Stomach (tissue), 9 donors: ENCODE measurements around the gene FBXL16. TPM values are rescaled to one million over a fixed set of nuclear protein-coding genes. Genes with fewer than 3 reads are reported as not detected.
A peak's percentile ranks its signal among the peaks of the same experiment; 100 is the strongest.

ENCODE experiments used
- DNase-seq, 2 donors: peaks; one replicate each; pipeline versions ENCODE4 v3.0.0 to v3.0.0-alpha.2; 2013 to 2019
- H3K27ac ChIP-seq, 5 donors: fragments of 200-600 bp in 4 of 5; sonication (generic) in 4 of 5; one replicate each; pipeline ENCODE4 v1.5.1; 2013 to 2019; ENCODE audit warnings: mild to moderate bottlenecking in 1 of 5, moderate library complexity in 1 of 5
- H3K27me3 ChIP-seq, 3 donors: fragments of 200-600 bp; sonication (generic); one replicate each; pipeline ENCODE4 v1.5.1; 2017 to 2019; ENCODE audit warnings: mixed run types in 1 of 3
- H3K36me3 ChIP-seq, 4 donors: fragments of 200-600 bp; sonication (generic); 1 replicate in 3 of 4; 2 replicates in 1 of 4; pipeline ENCODE4 v1.5.1; 2016 to 2019
- H3K4me1 ChIP-seq, 4 donors: fragments of 200-600 bp; sonication (generic); one replicate each; pipeline ENCODE4 v1.5.1; 2016 to 2019
- H3K4me3 ChIP-seq, 4 donors: fragments of 200-600 bp; sonication (generic) in 3 of 4; one replicate each; pipeline ENCODE4 v1.5.1; 2016 to 2019; ENCODE audit warnings: mild to moderate bottlenecking in 1 of 4
- H3K9me3 ChIP-seq, 4 donors: fragments of 200-600 bp; sonication (generic); one replicate each; pipeline ENCODE4 v1.5.1; 2016 to 2019
- EP300 ChIP-seq: sonication (generic); formaldehyde crosslinking; IDR thresholded peaks from one replicate; pipeline ENCODE4 v1.6.1; 2017; ENCODE audit warnings: antibody characterized with exemption
- POLR2A ChIP-seq, 4 donors: fragments of 450-650 bp; IDR thresholded peaks; one replicate each; pipeline ENCODE4 v1.6.1; 2016; ENCODE audit warnings: antibody characterized with exemption in 4 of 4, control low read depth in 2 of 4, mild to moderate bottlenecking in 1 of 4, moderate library complexity in 1 of 4
- POLR2AphosphoS5 ChIP-seq, 3 donors: sonication (generic); formaldehyde crosslinking; IDR thresholded peaks; one replicate each; pipeline ENCODE4 v1.6.1; 2016; ENCODE audit warnings: antibody characterized with exemption in 3 of 3
- WGBS, 5 donors: extraction: QIAGEN DNeasy Blood & Tissue Kit in 3 of 5; methylation state at CpG; one replicate each; pipeline versions ENCODE4 v1.1.5 to v1.1.7; 2013 to 2018; 5-methylcytosine and 5-hydroxymethylcytosine counted together
- intact Hi-C: fragments of 100-400 bp; cut with DNase I; formaldehyde crosslinking; loops from one replicate; pipeline ENCODE4 v1.15.1; 2023; ENCODE audit warnings: low total_unique reads
- polyA plus RNA-seq, 3 donors: library from polyadenylated mRNA; stranded (reverse); fragments of 200-250 nt; gene quantifications; one replicate each; pipeline ENCODE4 v1.2.3, GENCODE V29; 2013
- total RNA-seq, 5 donors: library from RNA; depleted of rRNA; stranded (reverse); fragments of >200 nt; gene quantifications; one replicate each; pipeline versions ENCODE4 v1.1.0 to v1.2.3, GENCODE V29; 2014 to 2016
- TF ChIP-seq, protein P1 (sequence below), 7 experiments: fragments of 450-650 bp in 4 of 7; fragments of 200-600 bp in 3 of 7; sonication (generic) in 3 of 7; IDR thresholded peaks; one replicate each; pipeline ENCODE4 v1.5.1; 2016 to 2019; ENCODE audit warnings: antibody characterized with exemption in 7 of 7, control low read depth in 2 of 7, mild to moderate bottlenecking in 1 of 7
- donor health status: healthy with polysubstance abuse.
- donor health status: Bipolar disorder and iron deficiency.
- donor health status: healthy.

The FBXL16 gene
- total and polyA plus RNA-seq, 8 donors: 0.37 to 3.6 (median 0.72) TPM; not detected in 3

DNA sequence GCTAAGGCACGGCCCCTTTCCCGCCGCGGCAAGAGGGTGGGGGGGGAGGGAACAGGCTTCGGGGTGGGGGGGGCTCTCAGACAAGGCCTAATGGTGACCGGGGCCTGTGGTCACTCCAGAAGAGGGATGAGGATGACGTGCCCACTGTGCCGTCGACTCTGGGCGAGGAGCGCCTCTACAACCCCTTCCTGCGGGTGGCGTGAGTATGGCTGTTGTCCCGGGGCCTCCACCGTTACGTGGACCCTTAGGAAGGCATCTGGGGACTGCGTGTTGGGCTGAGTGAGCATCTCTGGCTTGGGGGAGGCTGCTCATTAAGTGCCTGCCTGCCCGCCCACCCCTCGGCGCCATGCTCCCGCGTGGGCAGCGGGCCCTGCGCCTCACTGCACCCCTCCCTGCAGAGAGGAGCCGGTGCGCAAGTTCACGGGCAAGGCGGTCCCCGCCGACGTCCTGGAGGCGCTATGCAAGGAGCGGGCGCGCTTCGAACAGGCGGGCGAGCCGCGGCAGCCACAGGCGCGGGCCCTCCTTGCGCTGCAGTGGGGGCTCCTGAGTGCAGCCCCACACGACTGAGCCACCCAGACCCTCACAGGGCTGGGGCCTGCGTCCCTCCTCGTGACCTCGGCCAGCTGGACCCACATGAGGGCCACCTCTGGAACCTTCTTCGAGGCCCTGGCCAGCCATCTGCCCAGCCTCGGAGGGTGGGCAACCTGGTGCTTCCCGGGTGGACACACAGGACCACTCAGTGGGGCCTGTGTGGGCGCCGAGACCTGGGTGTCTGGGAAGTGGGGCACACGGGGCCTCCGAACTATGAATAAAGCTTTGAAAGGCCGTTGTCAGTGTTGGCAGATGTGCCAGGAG lies 23.5 kb upstream of the FBXL16 start:
- Histone ChIP-seq H3K27me3 (peaks cover 0 to 52% (median 24%) of the 10 kb centered on the region in 3 donors), H3K9me3 (no peaks in the 10 kb centered on the region), H3K4me1 (peaks cover 31 to 38% (median 32%) of the 10 kb centered on the region in 4 donors), H3K27ac (peak overlapping the region in 2 of 5 donors; percentile 16 to 62), H3K4me3 (peak overlapping the region in 3 of 4 donors; percentile 51 to 69 (median 57)), H3K36me3 (peaks cover 15 to 46% (median 38%) of the 10 kb centered on the region in 4 donors)
- intact Hi-C loops: no loop called here
- DNase-seq: no peak
- TF ChIP-seq POLR2A (IDR thresholded peaks at IDR 0.05) (no peak), POLR2AphosphoS5 (IDR thresholded peaks at IDR 0.05) (no peak), EP300 (no peak)
- TF ChIP-seq, protein P1, sequence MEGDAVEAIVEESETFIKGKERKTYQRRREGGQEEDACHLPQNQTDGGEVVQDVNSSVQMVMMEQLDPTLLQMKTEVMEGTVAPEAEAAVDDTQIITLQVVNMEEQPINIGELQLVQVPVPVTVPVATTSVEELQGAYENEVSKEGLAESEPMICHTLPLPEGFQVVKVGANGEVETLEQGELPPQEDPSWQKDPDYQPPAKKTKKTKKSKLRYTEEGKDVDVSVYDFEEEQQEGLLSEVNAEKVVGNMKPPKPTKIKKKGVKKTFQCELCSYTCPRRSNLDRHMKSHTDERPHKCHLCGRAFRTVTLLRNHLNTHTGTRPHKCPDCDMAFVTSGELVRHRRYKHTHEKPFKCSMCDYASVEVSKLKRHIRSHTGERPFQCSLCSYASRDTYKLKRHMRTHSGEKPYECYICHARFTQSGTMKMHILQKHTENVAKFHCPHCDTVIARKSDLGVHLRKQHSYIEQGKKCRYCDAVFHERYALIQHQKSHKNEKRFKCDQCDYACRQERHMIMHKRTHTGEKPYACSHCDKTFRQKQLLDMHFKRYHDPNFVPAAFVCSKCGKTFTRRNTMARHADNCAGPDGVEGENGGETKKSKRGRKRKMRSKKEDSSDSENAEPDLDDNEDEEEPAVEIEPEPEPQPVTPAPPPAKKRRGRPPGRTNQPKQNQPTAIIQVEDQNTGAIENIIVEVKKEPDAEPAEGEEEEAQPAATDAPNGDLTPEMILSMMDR (IDR thresholded peaks at IDR 0.05): no peak
- WGBS, 5 donors: 43 to 65% (median 59%) methylated on average over 17 to 55 of the region's 55 CpGs

DNA sequence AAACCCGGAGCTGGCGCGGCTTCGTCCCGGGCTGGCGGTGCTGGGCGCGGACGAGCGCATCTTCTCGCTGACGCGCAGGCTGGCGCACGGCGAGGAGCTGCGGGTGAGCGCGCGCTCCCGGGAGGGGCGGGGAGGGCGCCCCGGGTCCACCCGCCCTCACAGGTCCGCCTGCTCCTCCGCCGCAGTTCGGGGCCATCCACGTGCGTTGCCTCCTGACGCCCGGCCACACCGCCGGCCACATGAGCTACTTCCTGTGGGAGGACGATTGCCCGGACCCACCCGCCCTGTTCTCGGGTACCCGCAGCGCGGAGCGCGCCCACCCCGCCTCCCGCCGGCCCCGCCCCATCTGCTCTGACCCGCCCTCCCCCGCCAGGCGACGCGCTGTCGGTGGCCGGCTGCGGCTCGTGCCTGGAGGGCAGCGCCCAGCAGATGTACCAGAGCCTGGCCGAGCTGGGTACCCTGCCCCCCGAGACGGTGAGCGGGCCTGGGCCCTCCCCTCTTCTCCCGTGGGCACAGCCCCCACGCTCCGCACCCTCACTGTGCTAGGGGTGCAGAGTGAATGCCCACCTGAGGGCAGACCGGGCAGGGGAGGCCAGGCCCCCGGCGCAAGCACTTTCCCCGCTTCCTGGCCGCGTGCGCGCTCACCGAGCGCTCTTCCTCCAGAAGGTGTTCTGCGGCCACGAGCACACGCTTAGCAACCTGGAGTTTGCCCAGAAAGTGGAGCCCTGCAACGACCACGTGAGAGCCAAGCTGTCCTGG lies 22.7 kb upstream of the FBXL16 start:
- DNase-seq: peak; percentile 69 to 88
- Histone ChIP-seq H3K4me3 (peak overlapping the region; percentile 48 to 69 (median 54)), H3K9me3 (no peaks in the 10 kb centered on the region), H3K4me1 (peaks cover 31 to 38% (median 32%) of the 10 kb centered on the region in 4 donors), H3K27me3 (peaks cover 0 to 52% (median 24%) of the 10 kb centered on the region in 3 donors), H3K27ac (peak overlapping the region; percentile 11 to 62 (median 55)), H3K36me3 (peaks cover 7 to 38% (median 30%) of the 10 kb centered on the region in 4 donors)
- WGBS, 5 donors: 0 to 2% (median 1%) methylated on average over 10 to 79 of the region's 80 CpGs
- TF ChIP-seq, protein P1 (IDR thresholded peaks at IDR 0.05): no peak
- TF ChIP-seq EP300: no peak
- no peak for TF ChIP-seq POLR2A (IDR thresholded peaks at IDR 0.05)
- TF ChIP-seq POLR2AphosphoS5 (IDR thresholded peaks at IDR 0.05): peak in 1 of 3 donors; percentile 3
- intact Hi-C loops: no loop called here

GRCh38 chr16:727291-727977 lies 21.8 kb upstream of the FBXL16 start:
- peak overlapping the region in 4 of 5 donors; percentile 16 to 62 (median 58) for H3K27ac ChIP-seq
- no peak for TF ChIP-seq EP300
- no peak for TF ChIP-seq POLR2A (IDR thresholded peaks at IDR 0.05)
- TF ChIP-seq, protein P1 (IDR thresholded peaks at IDR 0.05): no peak
- no peak for TF ChIP-seq POLR2AphosphoS5 (IDR thresholded peaks at IDR 0.05)
- WGBS, 5 donors: 0 to 2% (median 1%) methylated on average over 32 to 61 of the region's 61 CpGs
- H3K4me1 ChIP-seq: peaks cover 31 to 39% (median 33%) of the 10 kb centered on the region in 4 donors
- peaks cover 0 to 36% (median 22%) of the 10 kb centered on the region in 4 donors for H3K36me3 ChIP-seq
- H3K4me3 ChIP-seq: peak overlapping the region; percentile 48 to 69 (median 54)
- DNase-seq: peak in 1 of 2 donors; percentile 60
- peaks cover 0 to 52% (median 24%) of the 10 kb centered on the region in 3 donors for H3K27me3 ChIP-seq
- intact Hi-C loops: no loop called here
- H3K9me3 ChIP-seq: no peaks in the 10 kb centered on the region
